ENCODE data around the gene TMEM185B.

- peak; percentile 24 to 55 for TF ChIP-seq CTCF (IDR thresholded peaks at IDR 0.05; ENCODE audit: extremely low read depth in 1 of 2, insufficient read depth in 1 of 2, low read depth in 1 of 2, low read length in 2 of 2)
- peak; percentile 89 for TF ChIP-seq POLR2AphosphoS5 (IDR thresholded peaks at IDR 0.05; ENCODE audit: insufficient read depth, low read depth, low read length)
- peak; percentile 72 for TF ChIP-seq POLR2A (IDR thresholded peaks at IDR 0.05; ENCODE audit: low read depth, low read length)
- TF ChIP-seq MAX (IDR thresholded peaks at IDR 0.05; ENCODE audit: insufficient read depth, insufficient read length): peak; percentile 95
- no peak for TF ChIP-seq EZH2 (IDR thresholded peaks at IDR 0.05; ENCODE audit: borderline replicate concordance, low read depth, low read length, severe bottlenecking)
- no peak for TF ChIP-seq GATA2 (IDR thresholded peaks at IDR 0.05; ENCODE audit: insufficient read depth, insufficient read length, low read depth, low read length)
- TF ChIP-seq FOS (IDR thresholded peaks at IDR 0.05; ENCODE audit: borderline replicate concordance, insufficient read depth, low read length): no peak
Measured at GRCh38 chr2:120223034-120223912, at the start of gene TMEM185B.
